Fibroblast of skin of abdomen (primary cell): Measurements from ENCODE around the gene B4GALT1.
A peak's percentile ranks its signal among the peaks of the same experiment; 100 is the strongest.
"Not testable (repeated sequence)": the region's sequence is repeated elsewhere in the genome, so short reads cannot be mapped to it uniquely, and the experiment has no call there.

ENCODE experiments used
- DNase-seq: peaks from one replicate; pipeline ENCODE4 v3.0.0-alpha.2; 2013

B4GALT1 gene

DNA sequence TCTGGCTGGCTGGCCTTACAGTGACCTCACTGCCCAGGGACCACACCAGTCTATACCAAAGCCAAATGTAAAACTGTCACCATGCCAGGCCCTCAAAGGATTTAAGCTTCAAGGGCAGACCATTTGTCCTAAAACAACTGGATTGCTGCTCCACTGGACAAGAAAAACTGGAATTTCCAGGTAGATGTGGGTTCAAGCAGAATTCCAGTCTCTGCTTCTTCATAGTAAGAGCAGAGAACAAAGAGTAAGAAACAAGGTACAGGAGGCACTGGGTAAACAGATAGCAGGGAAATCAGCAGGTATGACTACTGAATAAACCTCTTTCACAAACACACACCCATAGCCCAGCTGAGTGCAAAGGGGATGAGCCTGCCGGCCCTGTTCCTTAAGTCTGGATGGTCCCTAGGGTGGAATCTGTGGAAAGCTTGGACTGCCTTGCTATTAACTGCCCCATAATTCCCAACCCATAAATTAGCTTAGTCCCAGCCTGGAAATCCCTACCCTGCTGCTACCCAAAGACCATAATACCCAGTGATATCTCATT is 5.5 kb downstream of the B4GALT1 start:
- no peak for DNase-seq

DNA sequence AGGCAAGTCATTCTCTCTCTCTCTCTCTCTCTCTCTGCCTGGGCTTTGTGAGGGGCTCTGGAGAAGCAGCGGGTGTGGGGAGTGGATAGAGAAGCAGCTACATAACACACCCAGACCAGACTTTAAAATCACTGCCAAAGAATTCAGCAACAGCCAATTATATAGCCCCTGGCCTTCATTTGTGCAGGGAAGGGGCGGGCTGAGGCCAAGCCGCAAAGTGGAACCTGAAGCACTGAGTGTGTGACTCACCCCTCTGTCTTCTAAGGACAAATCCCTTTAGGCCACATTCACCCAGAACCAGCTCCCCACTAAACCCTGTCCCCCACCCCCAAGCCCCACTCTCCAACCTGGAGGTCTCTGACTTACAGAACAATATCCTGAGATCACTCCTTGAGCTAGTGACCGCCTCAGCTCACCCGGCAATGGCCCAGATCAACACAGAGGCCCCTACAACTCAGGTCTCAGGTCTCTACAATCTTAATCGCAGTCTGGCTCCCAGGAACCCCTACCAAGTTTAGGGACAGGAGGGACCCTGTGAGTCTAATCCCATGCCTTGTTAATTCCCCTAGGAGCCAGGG is 6.0 kb downstream of the B4GALT1 start:
- peak; percentile 99 for DNase-seq

DNA sequence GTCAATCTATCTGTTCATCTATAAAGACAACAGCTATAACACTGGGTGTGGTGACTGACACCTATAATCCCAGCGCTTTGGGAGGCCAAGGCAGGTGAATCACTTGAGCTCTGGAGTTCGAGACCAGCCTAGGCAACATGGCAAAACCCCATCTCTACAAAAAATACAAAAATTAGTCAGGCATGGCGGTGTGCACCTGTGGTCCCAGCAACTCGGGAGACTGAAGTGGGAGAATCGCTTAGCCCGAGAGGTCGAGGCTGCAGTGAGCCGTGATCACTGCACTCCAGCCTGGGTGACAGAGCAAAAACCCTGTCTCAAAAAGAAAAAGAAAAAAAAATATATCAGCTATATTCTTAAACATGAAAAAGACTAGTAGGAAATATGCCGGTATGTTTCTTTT is 6.7 kb downstream of the B4GALT1 start:
- DNase-seq, result not testable (repeated sequence)

DNA sequence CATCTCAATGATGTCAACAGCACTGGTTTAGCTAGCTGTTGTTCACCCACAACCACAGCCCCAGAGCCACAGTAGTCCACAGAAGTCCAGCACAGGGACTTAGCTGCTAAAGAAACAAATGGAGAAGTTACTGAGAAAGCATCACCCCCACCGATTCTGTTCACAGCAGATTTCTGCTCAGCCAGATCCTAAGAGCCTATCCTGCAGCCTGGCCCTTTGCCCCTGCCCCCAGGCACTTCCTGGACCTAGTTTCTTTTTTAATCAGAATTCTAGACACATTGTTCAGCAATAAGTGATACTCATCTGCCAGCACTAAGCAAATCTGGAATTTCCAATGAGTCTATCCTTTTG is 7.4 kb downstream of the B4GALT1 start:
- DNase-seq, result peak; percentile 79

DNA sequence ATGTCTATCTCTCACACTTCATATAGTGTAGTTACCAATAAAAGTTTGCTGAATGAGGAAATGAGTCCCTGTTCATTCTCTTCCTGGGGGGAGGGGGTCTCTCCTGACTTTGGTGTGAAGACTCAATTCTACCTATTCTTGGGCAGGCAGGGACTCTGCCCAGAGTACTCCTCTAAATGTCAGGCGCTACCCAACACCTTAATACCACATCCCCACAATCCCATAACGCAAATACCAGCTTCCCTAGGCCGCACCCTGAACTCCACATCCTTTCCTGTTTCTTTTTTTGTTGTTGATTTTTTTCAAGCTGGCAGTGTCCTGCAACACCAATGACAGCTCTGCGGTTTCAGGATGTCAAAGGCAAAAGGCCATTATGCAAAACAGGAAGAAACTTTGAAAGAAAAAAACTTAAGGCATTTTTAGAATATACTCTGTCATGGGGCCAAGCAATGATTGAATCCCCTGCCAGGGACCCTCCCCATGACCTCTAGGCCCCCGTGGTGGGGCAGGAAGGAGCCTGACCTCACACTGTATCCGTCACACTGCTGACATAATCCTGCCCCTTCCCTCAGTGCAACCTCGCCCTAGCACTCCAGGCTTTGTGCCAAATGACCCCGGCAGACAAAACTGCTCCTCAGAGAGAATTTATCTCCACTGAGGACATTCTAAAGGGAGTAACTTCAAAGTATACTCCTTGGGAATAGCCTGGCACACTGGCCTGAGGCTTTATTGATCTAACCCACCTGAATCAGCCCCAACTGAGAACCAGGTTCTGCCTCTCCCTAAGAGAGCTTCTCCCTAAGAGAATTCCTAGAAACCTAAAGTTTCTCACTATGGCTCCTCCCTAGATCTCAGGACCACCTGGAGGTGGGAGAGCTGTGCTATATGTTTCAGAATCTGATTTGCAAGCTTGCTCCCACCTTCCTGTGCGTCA is 8.0 kb downstream of the B4GALT1 start:
- peak; percentile 38 for DNase-seq

DNA sequence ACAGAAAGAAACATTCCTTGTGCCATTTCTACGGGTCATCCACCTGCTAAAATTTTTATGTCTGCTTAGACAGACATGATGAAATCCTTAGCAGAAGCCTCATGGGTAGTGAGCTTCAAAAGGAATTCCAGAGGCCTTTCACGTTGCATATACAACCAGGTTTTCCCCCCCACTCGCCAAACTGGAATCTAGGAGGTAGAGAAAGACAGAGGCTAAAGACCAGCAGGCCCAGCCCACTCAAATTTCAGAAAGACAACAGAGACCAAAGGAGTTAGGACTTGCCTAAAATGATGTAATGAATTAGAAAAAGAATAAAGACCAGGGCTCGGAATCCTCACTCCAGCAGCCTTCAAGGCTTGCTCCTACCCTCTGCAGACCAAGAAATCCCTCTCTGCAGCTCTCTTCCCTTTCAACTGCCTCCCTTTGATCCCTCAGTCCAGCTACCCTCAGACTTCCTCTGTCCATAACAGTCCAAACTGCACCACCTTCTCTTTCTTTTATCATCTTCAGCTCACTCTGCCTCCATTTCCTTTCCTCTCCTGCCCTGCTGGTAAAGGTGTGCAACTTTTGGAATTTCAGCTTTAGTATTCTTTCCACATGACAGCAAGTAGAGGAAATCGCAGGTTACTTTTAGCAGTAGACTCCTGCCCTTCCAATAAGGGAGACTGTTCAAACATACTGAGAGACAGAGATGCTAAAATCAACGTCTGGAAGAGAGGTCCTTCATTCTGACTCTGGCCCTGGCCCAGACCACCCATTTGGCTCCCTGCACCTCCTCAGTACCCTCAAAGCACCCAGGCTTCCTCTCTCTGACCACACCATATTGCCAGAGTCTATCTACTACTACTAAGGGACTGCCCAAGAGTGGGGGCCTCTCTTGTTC is 8.9 kb downstream of the B4GALT1 start:
- no peak for DNase-seq

DNA sequence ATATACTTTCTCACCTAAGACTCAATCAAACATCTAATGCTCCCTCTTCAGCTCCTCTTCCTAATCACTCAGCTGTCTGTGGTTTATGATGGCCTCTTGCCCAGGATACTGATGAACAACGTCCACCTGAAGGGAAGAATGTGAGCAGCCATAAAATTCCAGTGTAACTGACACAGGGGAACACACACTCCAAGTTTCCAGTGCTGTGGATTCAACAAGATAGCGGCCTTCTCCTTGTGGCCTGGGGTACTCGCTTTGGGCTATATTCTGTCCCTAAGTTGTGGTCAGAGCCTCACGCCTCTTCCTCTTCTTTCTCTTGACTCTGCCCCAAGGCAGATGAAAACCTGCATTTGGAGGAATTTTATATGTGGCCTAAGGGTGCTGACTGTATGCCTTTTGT is 11.7 kb downstream of the B4GALT1 start:
- DNase-seq, result peak; percentile 62

DNA sequence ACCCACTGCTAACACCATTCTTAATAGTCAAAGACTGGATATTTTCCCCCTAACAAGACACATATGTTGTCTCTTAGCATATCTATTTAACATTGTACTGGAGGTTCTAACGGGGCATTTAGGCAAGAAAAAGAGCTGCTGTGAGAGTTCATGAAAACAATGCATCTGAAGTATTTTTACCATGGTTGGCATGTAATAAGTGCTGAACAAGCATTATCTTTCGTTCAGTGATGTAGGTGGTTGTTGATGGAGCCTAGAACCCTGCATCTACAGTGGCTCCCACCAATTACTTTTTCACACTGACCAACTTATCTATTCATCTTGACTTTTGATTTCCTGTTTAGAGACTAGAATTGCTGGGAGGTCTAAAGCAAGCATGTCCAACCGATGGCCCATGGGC is 12.8 kb downstream of the B4GALT1 start:
- no peak for DNase-seq

DNA sequence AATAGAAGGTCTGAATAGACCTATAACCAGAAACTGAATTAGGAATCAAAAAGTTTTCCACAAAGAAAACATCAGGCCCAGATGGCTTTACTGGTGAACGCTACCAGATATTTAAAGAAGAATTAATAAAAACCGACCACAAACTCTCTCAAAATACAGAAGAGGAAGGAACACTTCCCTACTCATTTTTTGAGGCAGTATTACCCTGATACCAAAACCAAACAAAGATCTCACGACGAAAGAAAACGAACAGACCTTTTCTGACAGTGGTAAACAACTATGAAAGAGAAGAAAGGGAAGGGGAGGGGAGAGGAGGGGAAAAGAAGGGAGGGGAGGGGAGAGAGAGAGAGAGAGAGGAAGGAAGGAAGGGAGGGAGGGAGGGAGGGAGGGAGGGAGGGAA is 13.5 kb downstream of the B4GALT1 start:
- DNase-seq, result no peak

DNA sequence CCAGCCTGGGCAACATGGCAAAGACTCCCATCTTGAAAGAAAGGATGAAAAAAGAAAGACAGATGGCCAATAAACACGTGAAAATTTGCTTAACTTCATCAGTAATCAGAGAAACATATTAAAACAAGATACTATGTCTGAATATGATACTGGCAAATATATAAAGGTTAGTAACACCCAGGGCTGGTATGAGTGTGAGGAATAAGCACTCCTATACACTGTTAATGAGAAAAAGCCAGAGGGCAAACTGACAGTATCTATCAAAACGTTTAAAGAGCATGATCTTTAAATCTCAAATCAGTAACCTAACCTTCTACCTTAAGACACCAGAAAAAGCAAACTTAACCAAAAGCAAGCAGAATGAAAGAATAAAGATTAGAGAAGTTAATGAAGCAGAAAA is 14.1 kb downstream of the B4GALT1 start:
- DNase-seq, result no peak

DNA sequence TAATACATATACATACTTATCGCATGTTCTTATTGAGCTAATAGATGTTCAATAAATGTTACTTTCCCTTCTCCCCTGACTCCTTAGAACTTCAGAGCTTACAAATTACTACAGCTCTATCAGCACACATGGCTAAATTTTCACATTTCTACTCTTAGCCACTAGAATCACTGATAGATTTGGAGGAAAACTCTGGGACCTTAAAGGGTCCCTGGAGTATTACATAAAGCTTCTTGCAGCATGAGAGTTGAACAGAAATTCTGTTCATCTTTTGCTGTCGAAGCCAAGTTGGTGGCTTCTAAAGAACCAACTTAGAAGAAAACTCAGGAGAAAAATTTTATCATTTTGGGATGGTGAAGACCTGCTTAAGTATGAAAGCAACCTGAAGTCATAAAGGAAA is 15.5 kb downstream of the B4GALT1 start:
- no peak for DNase-seq

DNA sequence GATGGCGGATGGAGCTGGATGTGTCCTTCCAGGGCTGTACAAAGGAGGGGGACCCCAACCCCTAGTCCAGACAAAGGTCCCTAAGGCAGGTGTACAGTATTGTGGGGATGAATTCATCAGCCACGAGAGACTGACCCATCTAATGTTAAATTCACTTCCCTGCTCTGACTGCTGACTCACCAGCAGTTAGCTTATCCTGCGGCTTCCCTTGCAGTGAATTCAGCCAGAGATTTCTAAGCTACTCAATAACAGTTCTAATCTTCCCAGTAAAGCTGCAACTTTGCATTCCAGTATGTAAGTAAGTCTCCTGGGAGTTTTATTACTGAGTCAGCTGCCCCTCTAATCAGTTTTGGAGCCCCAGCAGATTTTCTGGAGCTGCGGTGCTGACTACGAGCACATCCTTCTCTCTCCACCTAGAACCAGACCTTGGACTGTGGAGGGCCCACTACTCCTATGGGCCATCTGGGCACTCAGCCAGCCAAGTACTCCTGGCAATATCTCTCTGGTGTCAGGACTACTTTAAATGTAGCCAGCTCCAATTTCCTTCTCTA is 16.1 kb downstream of the B4GALT1 start:
- peak; percentile 97 for DNase-seq

DNA sequence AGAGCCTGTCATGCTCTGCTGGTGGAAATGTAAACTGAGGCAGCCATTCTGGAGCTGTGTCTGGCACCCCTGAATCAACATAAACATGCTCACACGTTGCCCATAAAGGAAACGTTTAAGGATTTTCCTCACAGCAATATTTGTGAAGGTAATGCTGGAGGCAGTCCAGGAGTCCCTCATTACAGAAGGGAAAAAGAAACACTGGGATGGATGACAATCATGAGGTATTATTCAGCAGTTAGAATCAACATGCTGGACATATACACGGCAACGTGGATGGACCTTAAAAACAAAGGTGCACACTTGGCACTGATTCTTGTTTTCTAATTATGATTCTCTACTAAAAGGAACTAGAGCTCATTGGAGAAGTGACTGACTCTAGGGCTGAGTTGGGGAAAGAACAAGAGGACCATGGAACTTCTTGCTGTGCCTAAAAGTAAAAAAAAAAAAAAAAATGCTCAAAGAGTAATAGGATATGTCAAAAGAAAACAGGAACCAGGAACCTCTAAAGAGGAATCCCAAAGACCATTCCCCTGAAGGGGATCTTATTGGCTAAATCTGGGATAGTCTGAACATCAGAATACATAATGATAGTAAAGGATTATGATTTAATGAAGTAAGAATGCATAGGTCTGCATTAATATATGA is 18.6 kb downstream of the B4GALT1 start:
- no peak for DNase-seq

DNA sequence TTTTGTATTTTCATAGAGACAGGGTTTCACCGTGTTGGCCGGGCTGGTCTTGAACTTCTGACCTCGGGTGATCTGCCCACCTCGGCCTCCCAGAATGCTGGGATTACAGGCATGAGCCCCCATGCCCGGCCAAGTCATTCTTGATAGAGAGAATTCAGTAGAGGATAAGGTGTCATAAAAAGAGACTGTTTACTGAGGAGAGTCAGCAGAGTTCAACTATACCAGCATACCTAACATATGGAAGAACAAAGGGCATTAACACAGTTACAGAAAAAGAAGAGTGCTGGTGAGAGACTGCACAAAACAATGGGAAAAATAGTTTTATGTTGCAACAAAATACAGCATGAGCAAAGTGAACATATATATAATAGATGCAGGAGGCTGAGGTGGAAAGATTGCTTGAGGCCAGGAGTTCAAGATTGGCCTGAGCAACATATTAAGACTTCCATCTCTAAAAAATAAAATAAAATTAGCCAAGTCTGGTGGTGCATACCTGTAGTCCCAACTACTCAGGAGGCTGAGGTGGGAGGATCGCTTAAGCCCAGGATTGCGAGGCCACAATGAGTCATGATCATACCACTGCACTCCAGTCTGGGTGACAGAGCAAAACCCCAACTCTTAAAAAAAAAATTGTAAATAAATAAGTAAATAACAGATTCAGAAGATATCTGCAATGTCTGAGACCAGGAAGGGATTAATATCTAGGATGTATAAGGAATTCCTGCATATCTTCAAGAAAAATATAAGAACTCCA is 19.5 kb downstream of the B4GALT1 start:
- no peak for DNase-seq

DNA sequence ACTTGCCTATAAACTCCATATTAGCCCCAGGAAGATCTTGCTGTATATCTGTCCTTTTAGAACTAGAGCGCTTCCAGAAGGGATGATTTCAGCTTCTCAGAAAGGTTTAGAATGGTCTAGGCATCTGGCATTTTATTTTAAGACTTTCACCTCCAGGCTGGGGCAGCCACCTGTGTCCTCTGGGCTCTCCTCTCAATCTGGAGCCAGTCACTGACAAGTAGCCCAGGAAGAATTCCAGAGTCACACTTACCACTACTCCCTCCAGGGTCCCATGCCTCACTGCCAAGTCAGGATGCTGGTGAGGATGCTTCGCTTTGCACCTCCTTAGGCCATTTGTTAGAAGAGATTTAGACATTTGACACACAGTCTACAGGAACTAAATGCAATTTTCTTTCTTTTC is 20.8 kb downstream of the B4GALT1 start:
- no peak for DNase-seq

DNA sequence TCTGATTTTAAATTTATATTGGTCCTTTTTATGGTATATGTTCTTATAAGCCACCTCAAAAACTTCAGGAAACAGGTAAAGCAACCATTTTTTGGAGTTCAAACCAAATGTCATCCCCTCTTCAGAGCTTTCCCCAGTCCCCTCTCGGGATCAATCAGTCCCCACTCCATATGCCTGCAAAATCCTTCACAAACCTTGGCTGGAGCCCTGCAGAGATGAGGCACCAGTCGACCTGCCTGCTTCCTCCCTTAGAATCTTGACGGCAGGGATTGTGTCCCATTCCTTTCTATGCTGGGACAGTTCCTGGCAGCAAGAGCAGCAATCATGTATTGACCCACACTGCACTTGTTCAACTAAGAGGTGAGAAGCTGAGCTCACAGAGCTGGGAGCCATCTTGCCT is 22.6 kb downstream of the B4GALT1 start:
- DNase-seq, result no peak

DNA sequence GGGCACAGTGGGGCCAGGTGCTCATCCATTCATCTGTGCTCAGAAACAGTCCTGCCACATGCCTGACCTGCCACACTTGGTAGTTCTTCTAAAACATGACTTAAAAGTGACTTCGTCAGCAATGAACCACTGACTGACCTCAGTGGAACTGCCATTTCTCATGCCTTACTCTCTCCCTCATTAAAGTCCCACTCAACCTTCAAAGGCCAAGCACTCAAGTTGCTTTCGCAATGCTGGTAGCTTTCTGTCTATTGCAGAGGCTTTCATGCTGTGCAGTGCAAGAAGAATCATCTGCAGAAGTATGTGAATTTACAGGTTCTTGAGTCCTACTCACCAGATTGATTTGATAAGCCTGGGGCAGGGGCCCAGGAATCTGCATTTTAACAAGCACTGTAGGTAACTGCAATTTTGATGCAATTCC is 23.9 kb downstream of the B4GALT1 start:
- DNase-seq, result peak; percentile 65

DNA sequence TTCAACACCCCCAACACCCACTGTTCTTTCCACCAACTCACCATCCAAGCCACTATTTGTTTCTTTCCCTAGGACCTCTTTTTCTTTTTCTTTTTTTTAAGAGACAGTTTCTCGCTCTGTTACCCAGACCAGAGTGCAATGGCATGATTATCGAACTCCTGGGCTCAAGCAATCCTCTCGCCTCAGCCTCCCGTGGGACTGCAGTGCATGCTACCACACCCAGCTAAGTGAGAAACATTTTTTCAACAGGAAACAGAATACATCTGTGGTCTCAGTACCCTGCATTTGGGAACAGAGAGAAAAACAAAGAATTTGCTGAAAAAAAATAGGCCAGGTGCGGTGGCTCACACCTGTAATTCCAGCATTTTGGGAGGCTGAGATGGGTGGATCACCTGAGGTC is 24.6 kb downstream of the B4GALT1 start:
- no peak for DNase-seq

DNA sequence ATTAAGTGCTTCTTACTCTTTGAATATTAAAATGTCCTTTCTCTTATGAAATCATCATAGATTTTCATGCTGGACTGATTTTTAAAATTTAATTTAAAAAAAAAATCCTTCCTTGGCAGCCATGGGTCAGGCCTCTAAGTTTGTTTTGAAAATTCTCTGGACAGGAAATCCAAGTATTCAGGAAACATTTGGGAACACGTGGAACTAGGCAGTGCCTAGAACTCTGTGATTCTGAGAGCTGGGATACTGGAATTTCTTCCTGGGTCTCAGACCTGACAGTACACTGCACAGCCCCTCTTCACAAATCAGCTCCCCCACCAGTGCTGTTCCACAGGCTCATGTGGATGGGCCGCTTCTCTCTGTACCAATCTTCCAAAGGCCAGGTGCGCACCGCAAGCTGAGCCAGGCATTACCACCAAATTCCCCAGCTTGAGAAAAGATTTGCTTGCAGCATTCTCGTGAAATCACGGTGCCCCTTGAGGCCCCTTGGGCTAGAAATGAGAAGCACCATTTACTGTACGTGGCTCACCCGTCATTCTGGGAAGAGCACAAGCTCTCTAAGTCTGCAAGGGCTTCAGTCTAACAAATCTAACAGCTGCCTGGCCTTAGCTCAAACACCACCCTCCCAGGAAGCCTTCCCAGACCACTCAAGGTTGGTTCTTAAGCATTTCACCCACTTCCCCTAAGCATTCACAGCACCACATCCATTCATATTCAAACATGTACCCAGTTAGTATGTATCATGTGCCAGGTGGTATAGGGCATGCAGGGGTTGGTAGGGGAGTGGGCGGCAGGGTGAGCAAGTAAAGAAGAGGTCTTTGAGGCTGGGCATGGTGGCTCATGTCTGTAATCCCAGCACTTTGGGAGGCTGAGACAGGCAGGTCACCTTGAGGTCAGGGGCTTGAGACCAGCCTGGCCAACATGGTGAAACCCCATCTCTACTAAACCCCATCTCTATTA is 26.5 kb downstream of the B4GALT1 start:
- no peak for DNase-seq
